Keratinocyte (primary cell): ENCODE results near the gene SMAD6. TPM values are rescaled to one million over a fixed set of nuclear protein-coding genes. Genes with fewer than 3 reads are reported as not detected.

Experiments used
- DNase-seq: peaks from one replicate; pipeline ENCODE4 v3.0.0-alpha.2; 2011; ENCODE audit warnings: low read depth, missing footprints, low spot score
- FAIRE-seq: peaks from 2 replicates; lab custom pipeline; 2011; peaks lifted over from hg19 to GRCh38; lab: Jason Lieb, UNC
- H2AFZ ChIP-seq: 2 replicates; pipeline ENCODE4 v1.6.0; 2012; ENCODE audit warnings: low read length, control low read depth, inconsistent platforms; ENCODE audit not compliant: control insufficient read depth
- H3K27ac ChIP-seq: 2 replicates; pipeline ENCODE4 v1.5.1; 2011; ENCODE audit warnings: low read length; ENCODE audit not compliant: control insufficient read depth, insufficient read depth
- H3K27me3 ChIP-seq: 3 replicates; pipeline ENCODE4 v1.6.0; 2011; ENCODE audit warnings: low read length; ENCODE audit not compliant: control insufficient read depth, insufficient read depth; ENCODE audit errors: extremely low read depth
- H3K36me3 ChIP-seq, 2 experiments: 2 replicates in 1 of 2; 3 replicates in 1 of 2; pipeline ENCODE4 v1.5.1; 2011; ENCODE audit warnings: low read length in 2 of 2, mild to moderate bottlenecking in 1 of 2; ENCODE audit not compliant: control insufficient read depth in 2 of 2, insufficient read depth in 2 of 2; ENCODE audit errors: extremely low read depth in 1 of 2
- H3K4me1 ChIP-seq: 3 replicates; pipeline ENCODE4 v1.5.1; 2011; ENCODE audit warnings: low read length; ENCODE audit not compliant: control insufficient read depth, insufficient read depth; ENCODE audit errors: extremely low read depth
- H3K4me2 ChIP-seq: 3 replicates; pipeline ENCODE4 v1.6.0; 2011; ENCODE audit warnings: low read depth, low read length; ENCODE audit not compliant: control insufficient read depth, insufficient read depth; ENCODE audit errors: extremely low read depth
- H3K4me3 ChIP-seq, 3 experiments: fragments of 200-600 bp in 1 of 3; sonication (generic) in 1 of 3; 2 replicates in 2 of 3; 3 replicates in 1 of 3; pipeline ENCODE4 v1.5.1; 2011 to 2016; ENCODE audit warnings: low read length in 3 of 3, mild to moderate bottlenecking in 3 of 3, control low read depth in 2 of 3, inconsistent platforms in 1 of 3, low read depth in 1 of 3, mixed read lengths in 1 of 3, mixed run types in 1 of 3, moderate library complexity in 1 of 3; ENCODE audit not compliant: control insufficient read depth in 2 of 3, insufficient read depth in 2 of 3; ENCODE audit errors: extremely low read depth in 1 of 3
- H3K79me2 ChIP-seq: 2 replicates; pipeline ENCODE4 v1.6.0; 2012; ENCODE audit warnings: low read length; ENCODE audit not compliant: control insufficient read depth, insufficient read depth
- H3K9ac ChIP-seq: 3 replicates; pipeline ENCODE4 v1.6.0; 2011; ENCODE audit warnings: low read length; ENCODE audit not compliant: control insufficient read depth, insufficient read depth; ENCODE audit errors: extremely low read depth
- H3K9me1 ChIP-seq: 3 replicates; pipeline ENCODE4 v1.6.0; 2011; ENCODE audit warnings: low read length; ENCODE audit not compliant: control insufficient read depth, insufficient read depth; ENCODE audit errors: extremely low read depth
- H3K9me3 ChIP-seq: 2 replicates; pipeline ENCODE4 v1.5.1; 2012; ENCODE audit warnings: low read depth, low read length; ENCODE audit not compliant: control insufficient read depth
- H4K20me1 ChIP-seq: 3 replicates; pipeline ENCODE4 v1.6.0; 2011; ENCODE audit warnings: low read length; ENCODE audit not compliant: control insufficient read depth, insufficient read depth; ENCODE audit errors: extremely low read depth
- EZH2 ChIP-seq: IDR thresholded peaks from one replicate; pipeline ENCODE4 v1.6.1; 2012; ENCODE audit warnings: inconsistent platforms, mild to moderate bottlenecking, low read length, moderate library complexity
- dilution Hi-C: fragments of 300-500 bp; cut with MboI; formaldehyde crosslinking; loops from one replicate; pipeline ENCODE4 v1.7.0; 2020; ENCODE audit warnings: low sequenced_read_pairs; ENCODE audit not compliant: extremely low pct_ligation_motif_present
- polyA plus RNA-seq, 5 experiments: library from polyadenylated mRNA; depleted of rRNA in 3 of 5; stranded (reverse) in 3 of 5; stranded (forward) in 1 of 5; unstranded in 1 of 5; fragments of >200 nt; gene quantifications; 1 replicate in 1 of 5; 2 replicates in 3 of 5; 3 replicates in 1 of 5; pipeline versions ENCODE4 v1.2.1 to v1.2.3, GENCODE V29; 2011 to 2012; ENCODE audit warnings: missing spikeins in 2 of 5, low read depth in 1 of 5, low replicate concordance in 1 of 5
- TF ChIP-seq, protein P1 (sequence below), 3 experiments: IDR thresholded peaks in 1 of 3; conservative IDR thresholded peaks in 1 of 3; optimal IDR thresholded peaks in 1 of 3; 2 replicates in 2 of 3; 3 replicates in 1 of 3; pipeline versions ENCODE3 to v1.5.1; 2011; ENCODE audit warnings: low read length in 3 of 3, mild to moderate bottlenecking in 3 of 3, moderate library complexity in 2 of 3, control low read depth in 1 of 3, inconsistent platforms in 1 of 3; ENCODE audit not compliant: insufficient read depth in 2 of 3; ENCODE audit errors: extremely low read depth in 1 of 3

SMAD6 gene
- polyA plus RNA-seq, 1 donor (not counting 4 experiments of a cell fraction or from before 2014, with no cell fraction given), result 0.03 TPM

DNA sequence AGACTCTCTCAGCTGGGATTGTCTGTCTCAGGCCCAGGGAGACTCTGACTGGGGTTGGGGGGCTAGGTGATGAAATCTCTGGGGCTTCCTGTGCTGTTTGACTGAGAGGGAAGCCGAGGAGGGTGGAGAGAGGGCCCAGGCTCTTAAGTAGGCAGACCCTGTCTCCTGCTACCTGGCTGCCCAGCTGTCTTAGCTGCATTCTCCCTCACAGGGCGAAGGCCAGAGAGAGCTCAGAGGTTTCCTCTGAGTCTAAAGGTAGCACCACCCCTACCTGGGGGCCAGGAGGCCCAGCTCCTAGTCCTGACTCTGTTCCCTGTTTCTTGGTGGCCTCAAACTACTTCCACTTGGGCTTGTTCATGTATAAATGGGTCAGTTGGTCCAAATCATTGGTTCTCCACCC, 24.4 kb downstream of the SMAD6 start:
- no peaks in the 10 kb centered on the region for H4K20me1 ChIP-seq
- H3K9me3 ChIP-seq, result no peaks in the 10 kb centered on the region
- H3K4me1 ChIP-seq, result no peaks in the 10 kb centered on the region
- no peak overlapping the region for H3K9ac ChIP-seq
- no peaks in the 10 kb centered on the region for H3K79me2 ChIP-seq
- no peaks in the 10 kb centered on the region for H3K9me1 ChIP-seq
- no peak for DNase-seq
- H3K4me3 ChIP-seq, result no peak overlapping the region
- H2AFZ ChIP-seq, result no peak overlapping the region
- no peak overlapping the region for H3K4me2 ChIP-seq
- no peak for FAIRE-seq
- no peaks in the 10 kb centered on the region for H3K36me3 ChIP-seq
- dilution Hi-C loops, result no loop called here
- H3K27ac ChIP-seq, result no peak overlapping the region
- TF ChIP-seq, protein P1, sequence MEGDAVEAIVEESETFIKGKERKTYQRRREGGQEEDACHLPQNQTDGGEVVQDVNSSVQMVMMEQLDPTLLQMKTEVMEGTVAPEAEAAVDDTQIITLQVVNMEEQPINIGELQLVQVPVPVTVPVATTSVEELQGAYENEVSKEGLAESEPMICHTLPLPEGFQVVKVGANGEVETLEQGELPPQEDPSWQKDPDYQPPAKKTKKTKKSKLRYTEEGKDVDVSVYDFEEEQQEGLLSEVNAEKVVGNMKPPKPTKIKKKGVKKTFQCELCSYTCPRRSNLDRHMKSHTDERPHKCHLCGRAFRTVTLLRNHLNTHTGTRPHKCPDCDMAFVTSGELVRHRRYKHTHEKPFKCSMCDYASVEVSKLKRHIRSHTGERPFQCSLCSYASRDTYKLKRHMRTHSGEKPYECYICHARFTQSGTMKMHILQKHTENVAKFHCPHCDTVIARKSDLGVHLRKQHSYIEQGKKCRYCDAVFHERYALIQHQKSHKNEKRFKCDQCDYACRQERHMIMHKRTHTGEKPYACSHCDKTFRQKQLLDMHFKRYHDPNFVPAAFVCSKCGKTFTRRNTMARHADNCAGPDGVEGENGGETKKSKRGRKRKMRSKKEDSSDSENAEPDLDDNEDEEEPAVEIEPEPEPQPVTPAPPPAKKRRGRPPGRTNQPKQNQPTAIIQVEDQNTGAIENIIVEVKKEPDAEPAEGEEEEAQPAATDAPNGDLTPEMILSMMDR (optimal IDR thresholded peaks at IDR 0.05 in 1 of 3, IDR thresholded peaks at IDR 0.05 in 1 of 3, conservative IDR thresholded peaks at IDR 0.05 in 1 of 3; ENCODE audit: extremely low read depth in 1 of 3, insufficient read depth in 2 of 3, low read length in 3 of 3), result no peak
- no peak for TF ChIP-seq EZH2
- peaks cover 23% of the 10 kb centered on the region for H3K27me3 ChIP-seq

DNA sequence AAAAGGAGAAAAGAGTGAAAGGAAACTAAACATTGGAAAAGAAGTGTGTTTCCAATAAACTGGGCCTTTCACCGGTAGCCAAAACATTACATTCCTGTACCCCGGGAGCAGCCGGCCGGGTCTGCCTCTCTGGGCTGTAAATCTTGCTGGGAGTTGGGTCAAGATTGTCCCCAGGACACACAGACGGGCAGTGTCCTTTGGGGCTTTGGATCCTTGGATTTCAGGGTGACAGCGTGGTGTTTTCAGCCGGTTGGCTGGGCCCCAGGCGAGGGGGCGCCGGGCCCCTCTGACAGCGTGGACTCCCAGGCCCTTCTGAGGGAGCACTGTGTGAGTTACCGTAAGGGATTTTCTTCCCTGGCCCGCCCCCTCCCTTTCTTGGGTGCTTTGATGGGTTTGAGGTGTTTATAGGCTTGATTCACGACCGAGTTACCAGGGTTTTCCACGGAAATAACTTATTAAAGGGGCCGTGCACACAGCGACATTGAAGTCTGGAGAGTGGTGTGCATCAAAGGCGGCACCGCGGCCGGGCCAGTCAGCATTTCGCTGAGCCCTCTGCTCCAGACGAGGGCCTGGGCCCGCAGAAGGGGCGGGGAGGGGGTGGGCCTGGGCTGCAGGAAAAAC, 27.4 kb downstream of the SMAD6 start:
- no peak overlapping the region for H3K4me3 ChIP-seq
- H3K36me3 ChIP-seq, result no peaks in the 10 kb centered on the region
- no peak overlapping the region for H2AFZ ChIP-seq
- H3K9me3 ChIP-seq, result no peaks in the 10 kb centered on the region
- no peak overlapping the region for H3K27ac ChIP-seq
- peaks cover 3% of the 10 kb centered on the region for H3K4me1 ChIP-seq
- dilution Hi-C loops, result no loop called here
- no peaks in the 10 kb centered on the region for H3K79me2 ChIP-seq
- DNase-seq, result no peak
- no peak overlapping the region for H3K9ac ChIP-seq
- no peaks in the 10 kb centered on the region for H3K9me1 ChIP-seq
- no peaks in the 10 kb centered on the region for H4K20me1 ChIP-seq
- no peak for FAIRE-seq
- peaks cover 22% of the 10 kb centered on the region for H3K27me3 ChIP-seq
- H3K4me2 ChIP-seq, result no peak overlapping the region
- TF ChIP-seq, protein P1 (optimal IDR thresholded peaks at IDR 0.05 in 1 of 3, IDR thresholded peaks at IDR 0.05 in 1 of 3, conservative IDR thresholded peaks at IDR 0.05 in 1 of 3; ENCODE audit: extremely low read depth in 1 of 3, insufficient read depth in 2 of 3, low read length in 3 of 3), result no peak
- TF ChIP-seq EZH2, result no peak
